GM12878 (cell line): ENCODE data around the gene LCE1D. TPM values are rescaled to one million over a fixed set of nuclear protein-coding genes. Genes with fewer than 3 reads are reported as not detected.

Source experiments
- ATAC-seq: fragments of 200-7000 bp; cut with Tn5 transposase; 3 replicates; pipeline ENCODE4 v1.9.1; 2020; ENCODE audit warnings: mild to moderate bottlenecking, moderate library complexity
- BruUV-seq: library from RNA; stranded (reverse); fragments of 400-500 nt; replicated peaks from 2 replicates; lab custom pipeline; 2021; lab: Mats Ljungman, UMichigan
- CTCF ChIA-PET: fragments of 300-600 bp; sonication (Branson Sonifier 250); formaldehyde crosslinking; extraction: SDS; loops from one replicate; lab custom pipeline; 2021; ENCODE audit warnings: inconsistent platforms; lab: Yijun Ruan, JAX
- POLR2A ChIA-PET: fragments of 350-600 bp; formaldehyde crosslinking; extraction: SDS; loops from one replicate; lab custom pipeline; 2021; ENCODE audit warnings: inconsistent platforms; lab: Charles Lee
- RAD21 ChIA-PET: fragments of 300-600 bp; sonication (Branson Sonifier 250); formaldehyde crosslinking; loops from one replicate; lab custom pipeline; 2023; ENCODE audit warnings: antibody characterized with exemption; ENCODE audit not compliant: unreplicated experiment; lab: Charles Lee
- SMC1A ChIA-PET: fragments of 300-600 bp; sonication (Branson Sonifier 250); formaldehyde crosslinking; loops from one replicate; lab custom pipeline; 2023; ENCODE audit not compliant: unreplicated experiment, uncharacterized antibody; lab: Charles Lee
- DNase-seq: peaks from one replicate; pipeline ENCODE4 v3.0.0-alpha.2; 2011; ENCODE audit warnings: low read depth, low spot score
- FAIRE-seq: peaks from 3 replicates; lab custom pipeline; 2011; peaks lifted over from hg19 to GRCh38; lab: Jason Lieb, UNC
- H2AFZ ChIP-seq: 2 replicates; pipeline ENCODE4 v1.6.0; 2011; ENCODE audit warnings: low read depth, low read length, control low read depth; ENCODE audit not compliant: control insufficient read depth
- H3K27ac ChIP-seq: 2 replicates; pipeline ENCODE4 v1.5.1; 2011; ENCODE audit warnings: control low read depth; ENCODE audit not compliant: control insufficient read depth, insufficient read depth
- H3K27me3 ChIP-seq, 2 experiments: replicated peaks in 1 of 2; 2 replicates each; pipeline versions ENCODE4 v1.6.0 to v1.6.1; 2011; ENCODE audit warnings: low read length in 1 of 2; ENCODE audit not compliant: control insufficient read depth in 2 of 2, insufficient read depth in 2 of 2
- H3K36me3 ChIP-seq, 2 experiments: 2 replicates each; pipeline ENCODE4 v1.5.1; 2011; ENCODE audit warnings: low read length in 1 of 2; ENCODE audit not compliant: control insufficient read depth in 2 of 2, insufficient read depth in 2 of 2
- H3K4me1 ChIP-seq: 2 replicates; pipeline ENCODE4 v1.6.1; 2011; ENCODE audit warnings: mild to moderate bottlenecking, low read length, moderate library complexity, mixed read lengths; ENCODE audit not compliant: control insufficient read depth, insufficient read depth
- H3K4me2 ChIP-seq: 2 replicates; pipeline ENCODE4 v1.6.0; 2011; ENCODE audit warnings: control low read depth; ENCODE audit not compliant: control insufficient read depth, insufficient read depth
- H3K4me3 ChIP-seq: fragments of 200-600 bp; sonication (generic); 2 replicates; pipeline ENCODE4 v1.5.1; 2016
- H3K79me2 ChIP-seq: 2 replicates; pipeline ENCODE4 v1.6.0; 2011; ENCODE audit warnings: low read length; ENCODE audit not compliant: control insufficient read depth, insufficient read depth
- H3K9ac ChIP-seq: 2 replicates; pipeline ENCODE4 v1.8.0; 2011; ENCODE audit warnings: low read length, control low read depth, mixed read lengths; ENCODE audit not compliant: control insufficient read depth, insufficient read depth
- H3K9me3 ChIP-seq: replicated peaks from 3 replicates; pipeline ENCODE4 v1.5.1; 2011; ENCODE audit warnings: mild to moderate bottlenecking, low read length; ENCODE audit not compliant: control insufficient read depth, insufficient read depth
- H4K20me1 ChIP-seq: 2 replicates; pipeline ENCODE4 v1.6.0; 2011; ENCODE audit not compliant: control insufficient read depth, insufficient read depth
- CREM ChIP-seq: IDR thresholded peaks from 2 replicates; pipeline ENCODE4 v1.6.1; 2014; ENCODE audit warnings: antibody characterized with exemption, low read depth
- MEF2A ChIP-seq: IDR thresholded peaks from 2 replicates; pipeline ENCODE4 v1.6.1; 2011; ENCODE audit warnings: low read depth, mild to moderate bottlenecking, low read length, moderate library complexity; ENCODE audit not compliant: insufficient read depth
- NR2C2 ChIP-seq: IDR thresholded peaks from 2 replicates; pipeline ENCODE4 v1.6.1; 2011; ENCODE audit warnings: borderline replicate concordance, low read depth; ENCODE audit not compliant: control insufficient read depth, insufficient read length
- POU2F2 ChIP-seq: IDR thresholded peaks from 3 replicates; pipeline ENCODE4 v1.6.1; 2011; ENCODE audit warnings: low read depth, mild to moderate bottlenecking, low read length, borderline replicate concordance
- RELA ChIP-seq: fragments of 450-650 bp; IDR thresholded peaks from 2 replicates; pipeline ENCODE4 v1.8.0; 2014; ENCODE audit warnings: borderline replicate concordance; ENCODE audit not compliant: partially characterized antibody
- RUNX3 ChIP-seq: IDR thresholded peaks from 2 replicates; pipeline ENCODE4 v1.6.1; 2012; ENCODE audit warnings: low read length, inconsistent platforms
- SIN3A ChIP-seq: IDR thresholded peaks from 2 replicates; pipeline ENCODE4 v1.6.1; 2012; ENCODE audit warnings: low read depth, low read length, improper control_type of control experiment
- SMC3 ChIP-seq: IDR thresholded peaks from 2 replicates; pipeline ENCODE4 v1.6.1; 2011; ENCODE audit warnings: low read length, improper control_type of control experiment, borderline replicate concordance
- SP1 ChIP-seq: IDR thresholded peaks from one replicate; pipeline ENCODE4 v1.6.1; 2011; ENCODE audit warnings: low read depth, low read length
- TBL1XR1 ChIP-seq: IDR thresholded peaks from 2 replicates; pipeline ENCODE4 v1.6.1; 2012; ENCODE audit warnings: low read depth, low read length, improper control_type of control experiment
- WGBS: methylation state at CpG from one replicate; pipeline ENCODE4 v1.1.6; 2016; ENCODE audit warnings: low lambda C conversion rate; ENCODE audit not compliant: insufficient replicate concordance, insufficient coverage; ENCODE audit errors: missing lambda C conversion rate; 5-methylcytosine and 5-hydroxymethylcytosine counted together
- in situ Hi-C: fragments of 300-500 bp; cut with MboI; formaldehyde crosslinking; loops from 9 replicates; pipeline ENCODE4 v1.14.3; 2018; ENCODE audit warnings: mixed read lengths
- intact Hi-C: fragments of 100-400 bp; cut with micrococcal nuclease; formaldehyde crosslinking; loops from one replicate; pipeline ENCODE4 v1.14.2; 2022; ENCODE audit not compliant: unreplicated experiment
- polyA plus RNA-seq, 11 experiments: library from polyadenylated mRNA; depleted of rRNA in 4 of 11; unstranded in 6 of 11; stranded (reverse) in 5 of 11; fragments of >200 nt; fragmentation: Nextera tagmentation in 4 of 11; fragmentation: Illumina TruSeq in 1 of 11; extraction: Ambion mirVana in 4 of 11; extraction: Trizol in 1 of 11; gene quantifications; 1 replicate in 1 of 11; 2 replicates in 10 of 11; pipeline versions ENCODE4 v1.2.1 to v1.2.3, GENCODE V29; 2011 to 2016; ENCODE audit warnings: inconsistent platforms in 2 of 11, missing spikeins in 2 of 11, low read depth in 1 of 11
- total RNA-seq, 4 experiments: library from RNA; depleted of rRNA in 3 of 4; stranded (reverse); fragments of >200 nt in 3 of 4; fragmentation: Illumina TruSeq in 1 of 4; extraction: Trizol in 1 of 4; gene quantifications; 2 replicates each; pipeline versions ENCODE4 v1.2.1 to v1.2.3, GENCODE V29; 2013 to 2021
- TF ChIP-seq, protein P1 (sequence below): fragments of 450-650 bp; IDR thresholded peaks from 2 replicates; pipeline ENCODE4 v1.6.1; 2017; ENCODE audit warnings: borderline replicate concordance
- TF ChIP-seq, protein P2 (sequence below): IDR thresholded peaks from 2 replicates; pipeline ENCODE4 v1.6.1; 2012; ENCODE audit warnings: low read depth, low read length, improper control_type of control experiment
- TF ChIP-seq, protein P3 (sequence below): fragments of 150-350 bp; IDR thresholded peaks from 2 replicates; pipeline ENCODE4 v1.6.1; 2014; ENCODE audit warnings: mild to moderate bottlenecking, low read depth, low read length
- TF ChIP-seq, protein P4 (sequence below): fragments of 450-650 bp; conservative IDR thresholded peaks from 2 replicates; pipeline ENCODE4 v1.6.1; 2017; ENCODE audit warnings: mild to moderate bottlenecking, moderate library complexity
- TF ChIP-seq, protein P5 (sequence below): IDR thresholded peaks from 2 replicates; pipeline ENCODE4 v1.6.1; 2011; ENCODE audit warnings: borderline replicate concordance, low read depth, mild to moderate bottlenecking, moderate library complexity, low read length; ENCODE audit not compliant: insufficient read depth, poor library complexity, severe bottlenecking

LCE1D gene
- total and polyA plus RNA-seq, 10 of the 15 experiments (the other 5 are each of a cell fraction or from before 2014, with no cell fraction given) = not detected

DNA sequence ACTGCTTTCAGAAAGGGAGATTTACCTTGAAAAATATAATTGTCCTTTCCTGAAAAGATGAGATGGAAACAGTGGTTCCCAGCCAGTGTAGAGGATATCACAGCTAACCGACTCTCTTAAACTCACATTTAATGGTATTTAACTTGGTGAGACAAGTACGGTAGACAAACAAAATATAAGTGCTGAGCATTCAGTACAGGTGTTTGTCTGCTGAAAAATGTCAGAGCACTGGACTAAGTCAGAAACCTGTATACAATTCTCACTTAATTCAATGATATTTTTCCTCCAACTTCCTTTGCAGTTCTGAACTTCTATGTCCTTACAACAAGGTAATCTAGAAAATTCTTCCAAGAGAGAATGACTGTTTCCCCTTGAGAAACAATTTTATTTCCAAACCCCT is 15.2 kb downstream of the LCE1D start, which contains the start of gene LCE1B (continued):
- TF ChIP-seq, protein P1, sequence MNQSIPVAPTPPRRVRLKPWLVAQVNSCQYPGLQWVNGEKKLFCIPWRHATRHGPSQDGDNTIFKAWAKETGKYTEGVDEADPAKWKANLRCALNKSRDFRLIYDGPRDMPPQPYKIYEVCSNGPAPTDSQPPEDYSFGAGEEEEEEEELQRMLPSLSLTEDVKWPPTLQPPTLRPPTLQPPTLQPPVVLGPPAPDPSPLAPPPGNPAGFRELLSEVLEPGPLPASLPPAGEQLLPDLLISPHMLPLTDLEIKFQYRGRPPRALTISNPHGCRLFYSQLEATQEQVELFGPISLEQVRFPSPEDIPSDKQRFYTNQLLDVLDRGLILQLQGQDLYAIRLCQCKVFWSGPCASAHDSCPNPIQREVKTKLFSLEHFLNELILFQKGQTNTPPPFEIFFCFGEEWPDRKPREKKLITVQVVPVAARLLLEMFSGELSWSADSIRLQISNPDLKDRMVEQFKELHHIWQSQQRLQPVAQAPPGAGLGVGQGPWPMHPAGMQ = no peak
- no peak for TF ChIP-seq SMC3
- TF ChIP-seq POU2F2 = no peak
- no peak for TF ChIP-seq CREM
- TF ChIP-seq MEF2A = no peak
- no peak for TF ChIP-seq RELA
- no peak for TF ChIP-seq SP1
- no peak for TF ChIP-seq SIN3A
- TF ChIP-seq, all 136 proteins: peak for 0

DNA sequence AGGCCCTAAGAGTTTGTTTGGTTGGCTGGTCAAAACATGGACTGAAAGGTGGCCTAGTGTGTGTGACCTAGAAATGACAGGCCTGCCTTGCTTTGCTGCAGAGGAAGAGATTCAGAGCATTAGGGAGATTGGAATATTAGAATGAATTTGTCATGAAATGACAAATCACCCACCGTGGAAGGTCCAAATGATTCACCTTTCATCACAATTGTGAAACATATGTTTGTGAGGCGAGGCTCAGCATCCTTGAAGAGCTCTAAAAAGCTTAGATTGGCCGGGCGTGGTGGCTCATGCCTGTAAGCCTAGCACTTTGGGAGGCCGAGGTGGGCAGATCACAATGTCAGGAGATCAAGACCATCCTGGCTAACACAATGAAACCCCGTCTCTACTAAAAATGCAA is 20.8 kb downstream of the LCE1D start:
- no peaks in the 10 kb centered on the region for H3K9me3 ChIP-seq
- no peaks in the 10 kb centered on the region; the same call in 1 of the 2 replicates for H3K4me1 ChIP-seq
- H2AFZ ChIP-seq = no peak overlapping the region
- no peak for FAIRE-seq
- no peak for ATAC-seq
- H3K4me2 ChIP-seq = no peak overlapping the region
- no peak overlapping the region for H3K9ac ChIP-seq
- CTCF ChIA-PET = no interaction called here
- POLR2A ChIA-PET = no interaction called here
- H3K27ac ChIP-seq = no peak overlapping the region
- BruUV-seq = no TSS peak
- in situ Hi-C loops = no loop called here
- SMC1A ChIA-PET = no interaction called here
- RAD21 ChIA-PET = no interaction called here
- intact Hi-C loops = no loop called here
- no peak overlapping the region for H3K4me3 ChIP-seq
- no peaks in the 10 kb centered on the region for H3K79me2 ChIP-seq
- H3K36me3 ChIP-seq = no peaks in the 10 kb centered on the region
- TF ChIP-seq, protein P2, sequence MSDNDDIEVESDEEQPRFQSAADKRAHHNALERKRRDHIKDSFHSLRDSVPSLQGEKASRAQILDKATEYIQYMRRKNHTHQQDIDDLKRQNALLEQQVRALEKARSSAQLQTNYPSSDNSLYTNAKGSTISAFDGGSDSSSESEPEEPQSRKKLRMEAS = no peak
- TF ChIP-seq, protein P3, sequence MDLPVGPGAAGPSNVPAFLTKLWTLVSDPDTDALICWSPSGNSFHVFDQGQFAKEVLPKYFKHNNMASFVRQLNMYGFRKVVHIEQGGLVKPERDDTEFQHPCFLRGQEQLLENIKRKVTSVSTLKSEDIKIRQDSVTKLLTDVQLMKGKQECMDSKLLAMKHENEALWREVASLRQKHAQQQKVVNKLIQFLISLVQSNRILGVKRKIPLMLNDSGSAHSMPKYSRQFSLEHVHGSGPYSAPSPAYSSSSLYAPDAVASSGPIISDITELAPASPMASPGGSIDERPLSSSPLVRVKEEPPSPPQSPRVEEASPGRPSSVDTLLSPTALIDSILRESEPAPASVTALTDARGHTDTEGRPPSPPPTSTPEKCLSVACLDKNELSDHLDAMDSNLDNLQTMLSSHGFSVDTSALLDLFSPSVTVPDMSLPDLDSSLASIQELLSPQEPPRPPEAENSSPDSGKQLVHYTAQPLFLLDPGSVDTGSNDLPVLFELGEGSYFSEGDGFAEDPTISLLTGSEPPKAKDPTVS = no peak
- TF ChIP-seq, protein P4, sequence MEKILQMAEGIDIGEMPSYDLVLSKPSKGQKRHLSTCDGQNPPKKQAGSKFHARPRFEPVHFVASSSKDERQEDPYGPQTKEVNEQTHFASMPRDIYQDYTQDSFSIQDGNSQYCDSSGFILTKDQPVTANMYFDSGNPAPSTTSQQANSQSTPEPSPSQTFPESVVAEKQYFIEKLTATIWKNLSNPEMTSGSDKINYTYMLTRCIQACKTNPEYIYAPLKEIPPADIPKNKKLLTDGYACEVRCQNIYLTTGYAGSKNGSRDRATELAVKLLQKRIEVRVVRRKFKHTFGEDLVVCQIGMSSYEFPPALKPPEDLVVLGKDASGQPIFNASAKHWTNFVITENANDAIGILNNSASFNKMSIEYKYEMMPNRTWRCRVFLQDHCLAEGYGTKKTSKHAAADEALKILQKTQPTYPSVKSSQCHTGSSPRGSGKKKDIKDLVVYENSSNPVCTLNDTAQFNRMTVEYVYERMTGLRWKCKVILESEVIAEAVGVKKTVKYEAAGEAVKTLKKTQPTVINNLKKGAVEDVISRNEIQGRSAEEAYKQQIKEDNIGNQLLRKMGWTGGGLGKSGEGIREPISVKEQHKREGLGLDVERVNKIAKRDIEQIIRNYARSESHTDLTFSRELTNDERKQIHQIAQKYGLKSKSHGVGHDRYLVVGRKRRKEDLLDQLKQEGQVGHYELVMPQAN = no peak
- TF ChIP-seq RUNX3 (no peak), NR2C2 (no peak), SIN3A (no peak), TBL1XR1 (no peak), POU2F2 (no peak)
- TF ChIP-seq, protein P5, sequence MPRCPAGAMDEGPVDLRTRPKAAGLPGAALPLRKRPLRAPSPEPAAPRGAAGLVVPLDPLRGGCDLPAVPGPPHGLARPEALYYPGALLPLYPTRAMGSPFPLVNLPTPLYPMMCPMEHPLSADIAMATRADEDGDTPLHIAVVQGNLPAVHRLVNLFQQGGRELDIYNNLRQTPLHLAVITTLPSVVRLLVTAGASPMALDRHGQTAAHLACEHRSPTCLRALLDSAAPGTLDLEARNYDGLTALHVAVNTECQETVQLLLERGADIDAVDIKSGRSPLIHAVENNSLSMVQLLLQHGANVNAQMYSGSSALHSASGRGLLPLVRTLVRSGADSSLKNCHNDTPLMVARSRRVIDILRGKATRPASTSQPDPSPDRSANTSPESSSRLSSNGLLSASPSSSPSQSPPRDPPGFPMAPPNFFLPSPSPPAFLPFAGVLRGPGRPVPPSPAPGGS = no peak
- H4K20me1 ChIP-seq = no peaks in the 10 kb centered on the region
- 11% methylated on average over 6 of the region's 6 CpGs for WGBS
- DNase-seq = no peak
- no peaks in the 10 kb centered on the region for H3K27me3 ChIP-seq
